HG03342 (cell line): ENCODE data around the gene CCDC92.
"Not testable (repeated sequence)": the region's sequence is repeated elsewhere in the genome, so short reads cannot be mapped to it uniquely, and the experiment has no call there.

Experiments used
- ATAC-seq: cut with Tn5 transposase; IDR thresholded peaks from one replicate; pipeline ENCODE4 v1.9.1; 2021; ENCODE audit warnings: mild to moderate bottlenecking, moderate library complexity; ENCODE audit not compliant: unreplicated experiment

CCDC92 gene

DNA sequence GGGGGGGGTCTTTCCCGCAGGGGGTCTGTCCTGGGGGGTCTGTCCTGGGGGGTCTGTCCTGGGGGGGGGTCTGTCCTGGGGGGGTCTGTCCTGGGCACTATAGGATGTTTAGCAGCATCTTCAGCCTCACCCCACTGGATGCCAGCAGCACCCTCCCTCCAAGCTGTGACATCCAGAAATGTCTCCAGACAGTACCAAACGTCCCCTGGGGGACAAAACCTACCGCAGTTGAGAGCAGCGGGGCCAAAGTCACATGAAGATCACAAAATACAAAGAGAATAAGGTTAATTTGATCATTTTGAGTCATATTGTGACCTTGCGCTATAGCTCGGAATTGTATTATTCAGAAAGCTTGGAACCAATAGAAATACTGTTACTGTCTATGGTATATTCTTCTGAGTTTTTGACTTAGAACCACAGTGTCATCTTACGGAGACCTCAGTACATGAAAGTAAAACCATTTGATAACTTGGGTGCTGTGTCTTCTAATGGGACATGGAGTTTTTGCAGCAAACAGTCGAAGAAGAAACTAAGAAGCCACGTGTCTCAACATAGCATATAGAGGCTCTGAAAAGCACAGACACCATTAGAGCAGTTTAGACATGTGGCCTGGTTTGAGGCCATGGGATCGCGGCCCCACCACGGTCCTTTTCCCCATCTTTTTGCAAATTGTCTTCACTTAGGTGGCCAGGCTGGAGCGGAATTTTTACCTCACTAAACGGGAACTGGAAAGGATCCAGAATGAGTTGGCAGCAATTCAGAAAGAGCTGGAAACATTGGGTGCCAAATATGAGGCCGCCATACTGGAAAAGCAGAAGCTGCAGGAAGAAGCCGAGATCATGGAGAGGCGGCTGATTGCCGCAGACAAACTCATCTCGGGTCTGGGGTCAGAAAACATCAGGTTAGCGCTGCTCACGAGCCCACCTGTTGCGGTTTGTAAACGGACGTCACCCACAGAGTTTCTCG is 59.9 kb downstream of the CCDC92 start:
- no peak for ATAC-seq

DNA sequence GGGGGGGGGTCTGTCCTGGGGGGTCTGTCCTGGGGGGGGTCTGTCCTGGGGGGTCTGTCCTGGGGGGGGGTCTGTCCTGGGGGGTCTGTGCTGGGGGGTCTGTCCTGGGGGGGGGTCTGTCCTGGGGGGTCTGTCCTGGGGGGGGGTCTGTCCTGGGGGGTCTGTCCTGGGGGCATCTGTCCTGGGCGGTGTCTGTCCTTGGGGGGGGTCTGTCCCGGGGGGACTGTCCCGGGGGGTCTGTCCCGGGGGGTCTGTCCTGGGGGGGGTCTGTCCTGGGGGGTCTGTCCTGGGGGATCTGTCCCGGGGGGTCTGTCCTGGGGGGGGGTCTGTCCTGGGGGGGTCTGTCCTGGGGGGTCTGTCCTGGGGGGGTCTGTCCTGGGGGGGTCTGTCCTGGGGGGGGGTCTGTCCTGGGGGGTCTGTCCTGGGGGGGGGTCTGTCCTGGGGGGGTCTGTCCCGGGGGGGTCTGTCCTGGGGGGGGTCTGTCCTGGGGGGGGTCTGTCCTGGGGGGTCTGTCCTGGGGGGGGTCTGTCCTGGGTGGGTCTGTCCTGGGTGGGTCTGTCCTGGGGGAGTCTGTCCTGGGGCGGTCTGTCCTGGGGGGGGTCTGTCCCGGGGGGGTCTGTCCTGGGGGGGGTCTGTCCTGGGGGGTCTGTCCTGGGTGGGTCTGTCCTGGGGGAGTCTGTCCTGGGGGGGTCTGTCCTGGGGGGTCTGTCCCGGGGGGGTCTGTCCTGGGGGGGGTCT is 60.8 kb downstream of the CCDC92 start:
- ATAC-seq, result not testable (repeated sequence)

DNA sequence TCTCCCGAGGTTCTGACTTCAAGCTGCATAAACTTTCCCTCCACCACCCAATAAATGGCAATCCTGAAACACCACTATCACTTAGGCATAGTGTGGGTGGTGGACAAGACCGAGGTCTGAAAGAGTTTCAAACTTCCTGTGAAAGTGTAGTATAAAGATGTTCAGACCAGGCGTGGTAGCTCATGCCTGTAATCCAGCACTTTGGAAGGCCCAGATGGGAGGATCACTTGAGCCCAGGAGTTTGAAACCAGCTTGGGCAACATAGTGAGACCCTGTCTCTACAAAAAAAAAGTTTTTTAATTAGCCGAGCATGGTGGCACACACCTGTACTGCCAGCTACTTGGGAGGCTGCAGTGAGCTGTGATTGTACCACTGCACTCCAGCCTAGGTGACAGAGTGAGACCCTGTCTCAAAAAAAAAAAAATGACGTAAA is 61.9 kb downstream of the CCDC92 start:
- ATAC-seq, result no peak

- ATAC-seq, result no peak
These were observed 62.6 kb downstream of the CCDC92 start for GRCh38 chr12:123910057-123910456.

- no peak for ATAC-seq
These were observed 63.5 kb downstream of the CCDC92 start for GRCh38 chr12:123908884-123909725.

DNA sequence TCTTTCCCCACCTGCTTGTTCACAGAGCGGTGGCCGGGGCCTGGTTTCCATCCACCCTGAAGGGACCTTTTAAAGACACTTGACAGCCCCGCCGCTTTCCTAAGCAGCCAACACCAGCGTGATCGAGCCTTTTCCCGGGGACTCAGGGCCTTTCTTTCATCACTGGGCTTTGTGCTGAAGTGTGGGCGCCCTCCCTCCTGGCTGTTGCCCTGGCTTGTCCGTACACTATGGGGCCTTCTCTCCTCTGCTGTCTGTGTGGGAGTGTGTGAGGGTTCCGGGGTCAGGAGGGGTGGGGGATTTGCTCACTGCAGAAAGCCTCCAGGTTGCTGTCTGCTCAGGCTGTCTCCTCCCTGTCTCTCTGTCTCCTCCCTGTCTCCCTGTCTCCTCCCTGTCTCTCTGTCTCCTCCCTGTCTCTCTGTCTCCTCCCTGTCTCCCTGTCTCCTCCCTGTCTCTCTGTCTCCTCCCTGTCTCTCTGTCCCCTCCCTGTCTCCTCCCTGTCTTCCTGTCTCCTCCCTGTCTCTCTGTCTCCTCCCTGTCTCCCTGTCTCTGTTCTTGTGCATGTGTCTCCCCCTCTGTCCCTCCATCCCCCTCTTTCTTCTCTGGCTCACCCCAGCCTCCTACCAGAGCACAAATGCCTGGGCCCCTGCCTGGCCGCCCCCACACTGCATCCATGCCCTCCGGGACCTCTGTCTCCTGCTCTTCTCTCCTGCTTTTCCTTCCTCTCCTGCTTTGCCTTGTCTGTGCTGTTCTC is 64.7 kb downstream of the CCDC92 start:
- ATAC-seq, result no peak

- ATAC-seq, result no peak
These were observed 65.8 kb downstream of the CCDC92 start for GRCh38 chr12:123906711-123907420.

- no peak for ATAC-seq
These were observed 67.2 kb downstream of the CCDC92 start for GRCh38 chr12:123905319-123905925.

- ATAC-seq, result no peak
These were observed 69.1 kb downstream of the CCDC92 start for GRCh38 chr12:123903301-123904065.

GRCh38 chr12:123902821-123903220 is 69.8 kb downstream of the CCDC92 start:
- ATAC-seq, result no peak

DNA sequence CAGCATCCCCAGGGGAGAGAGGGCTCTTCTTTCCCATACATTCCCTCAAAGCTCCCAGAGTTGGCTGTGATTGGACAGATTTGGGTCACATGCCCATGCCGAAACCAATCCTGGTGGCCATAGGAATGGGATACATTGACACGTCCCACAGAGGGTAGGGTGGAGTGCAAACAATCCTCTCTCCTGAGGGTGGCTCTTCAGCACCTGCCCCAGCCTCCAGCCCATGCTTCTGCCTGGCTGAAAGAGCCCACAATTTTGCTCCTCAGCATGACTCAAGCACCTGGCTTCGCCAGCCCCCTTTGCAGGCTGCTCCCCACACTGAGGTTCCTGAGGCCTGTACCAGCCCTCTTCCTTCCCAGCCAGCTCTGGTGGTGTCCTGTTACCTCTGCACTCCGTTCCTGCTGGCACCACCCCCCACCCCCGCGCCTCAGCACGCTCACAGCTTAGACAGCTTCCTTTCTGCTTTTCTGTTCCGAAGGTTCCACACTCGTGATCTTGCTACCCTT is 71.7 kb downstream of the CCDC92 start:
- ATAC-seq, result no peak

GRCh38 chr12:123899368-123899767 is 73.3 kb downstream of the CCDC92 start:
- no peak for ATAC-seq

GRCh38 chr12:123898673-123899072 is 74.0 kb downstream of the CCDC92 start:
- no peak for ATAC-seq

GRCh38 chr12:123897221-123897620 is 75.4 kb downstream of the CCDC92 start:
- no peak for ATAC-seq

DNA sequence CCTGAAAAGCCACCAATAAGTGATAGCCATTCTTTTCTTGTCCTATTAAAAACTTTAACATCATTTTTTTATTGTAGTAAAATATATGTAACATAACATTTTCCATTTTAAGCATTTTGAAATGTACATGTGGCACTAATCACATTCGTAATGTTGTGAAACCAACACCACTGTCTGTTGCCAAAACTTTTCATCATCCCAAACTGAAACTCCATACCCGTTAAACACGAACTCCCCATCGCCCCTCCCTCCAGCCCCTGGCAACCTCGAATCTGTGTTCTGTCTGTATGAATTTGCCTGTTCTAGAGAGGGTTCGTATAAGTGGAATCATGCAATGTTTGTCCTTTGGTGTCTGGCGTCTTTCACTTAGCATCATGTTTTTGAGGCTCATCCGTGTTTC is 75.9 kb downstream of the CCDC92 start:
- ATAC-seq, result no peak

DNA sequence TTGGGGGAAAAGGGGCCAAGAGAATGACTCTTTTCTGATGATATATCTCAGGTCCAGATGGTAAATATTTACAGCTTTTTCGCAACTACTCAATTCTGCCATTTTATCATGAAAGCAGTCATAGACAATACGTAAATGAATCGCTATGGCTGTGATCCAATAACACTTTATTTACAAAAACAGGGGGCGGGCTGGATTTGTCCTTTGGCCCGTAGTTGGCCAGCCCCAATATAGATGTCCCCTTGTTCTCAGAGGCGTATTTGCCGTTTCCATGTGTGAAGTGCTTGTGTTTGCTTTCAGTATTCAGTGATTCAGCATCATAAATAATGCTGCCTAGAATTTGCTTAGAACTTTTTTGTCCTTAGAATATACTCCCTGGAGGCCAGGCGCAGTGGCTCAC is 77.2 kb downstream of the CCDC92 start:
- ATAC-seq, result no peak

- no peak for ATAC-seq
These were observed 77.7 kb downstream of the CCDC92 start for GRCh38 chr12:123894823-123895345.

GRCh38 chr12:123893276-123893675 is 79.4 kb downstream of the CCDC92 start:
- ATAC-seq, result no peak
